ENCODE data around the gene TRIM45.

Gene TRIM45

DNA sequence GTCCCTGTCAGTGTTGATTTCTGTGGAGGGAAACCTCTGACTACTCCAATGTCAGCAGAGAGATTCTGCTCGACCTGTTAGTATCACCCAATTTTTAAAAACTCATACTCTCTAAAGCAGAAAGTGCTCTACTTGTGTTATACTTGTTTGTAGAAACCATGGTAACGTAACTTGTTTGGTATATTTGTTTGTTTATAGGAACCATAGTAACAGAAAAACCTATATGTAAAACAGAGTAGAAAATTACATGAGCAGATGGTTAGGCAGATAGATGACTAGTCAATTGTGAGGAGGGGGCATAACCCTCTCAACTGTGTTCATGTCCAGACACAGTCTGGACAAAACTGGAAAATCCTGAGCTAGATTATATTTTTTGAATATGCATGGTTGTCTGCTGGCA, 6.7 kb downstream of the TRIM45 start:
- TF ChIP-seq, protein P1, sequence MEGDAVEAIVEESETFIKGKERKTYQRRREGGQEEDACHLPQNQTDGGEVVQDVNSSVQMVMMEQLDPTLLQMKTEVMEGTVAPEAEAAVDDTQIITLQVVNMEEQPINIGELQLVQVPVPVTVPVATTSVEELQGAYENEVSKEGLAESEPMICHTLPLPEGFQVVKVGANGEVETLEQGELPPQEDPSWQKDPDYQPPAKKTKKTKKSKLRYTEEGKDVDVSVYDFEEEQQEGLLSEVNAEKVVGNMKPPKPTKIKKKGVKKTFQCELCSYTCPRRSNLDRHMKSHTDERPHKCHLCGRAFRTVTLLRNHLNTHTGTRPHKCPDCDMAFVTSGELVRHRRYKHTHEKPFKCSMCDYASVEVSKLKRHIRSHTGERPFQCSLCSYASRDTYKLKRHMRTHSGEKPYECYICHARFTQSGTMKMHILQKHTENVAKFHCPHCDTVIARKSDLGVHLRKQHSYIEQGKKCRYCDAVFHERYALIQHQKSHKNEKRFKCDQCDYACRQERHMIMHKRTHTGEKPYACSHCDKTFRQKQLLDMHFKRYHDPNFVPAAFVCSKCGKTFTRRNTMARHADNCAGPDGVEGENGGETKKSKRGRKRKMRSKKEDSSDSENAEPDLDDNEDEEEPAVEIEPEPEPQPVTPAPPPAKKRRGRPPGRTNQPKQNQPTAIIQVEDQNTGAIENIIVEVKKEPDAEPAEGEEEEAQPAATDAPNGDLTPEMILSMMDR (conservative IDR thresholded peaks at IDR 0.05; ENCODE audit: control insufficient read depth, insufficient read depth, low read depth, low read length), result no peak
- no peak overlapping the region for H3K4me3 ChIP-seq (ENCODE audit: control insufficient read depth, low read depth, low read length)
- no peak for DNase-seq (ENCODE audit: low read depth)

DNA sequence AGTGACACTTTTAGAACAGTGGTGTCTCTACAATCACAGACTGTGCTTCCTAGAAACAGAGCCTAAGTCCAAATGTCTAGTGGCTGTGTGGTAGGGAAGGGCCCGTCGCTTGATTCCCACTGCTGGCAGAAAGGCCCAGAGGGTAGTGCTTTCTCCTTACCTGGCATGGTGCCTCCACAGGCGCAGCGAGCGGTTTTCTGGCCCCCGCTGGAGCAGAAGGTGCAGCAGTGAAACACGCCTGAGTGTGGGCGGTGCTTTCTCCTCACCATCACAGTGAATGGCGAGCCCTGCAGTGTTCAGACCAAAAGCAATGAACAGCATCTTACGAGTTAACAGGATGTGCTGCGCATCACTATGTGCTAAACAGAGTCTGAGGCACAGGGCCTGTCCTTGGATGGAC, 8.3 kb downstream of the TRIM45 start:
- TF ChIP-seq, protein P1 (conservative IDR thresholded peaks at IDR 0.05; ENCODE audit: control insufficient read depth, insufficient read depth, low read depth, low read length), result no peak
- H3K4me3 ChIP-seq (ENCODE audit: control insufficient read depth, low read depth, low read length), result no peak overlapping the region
- DNase-seq (ENCODE audit: low read depth), result no peak

DNA sequence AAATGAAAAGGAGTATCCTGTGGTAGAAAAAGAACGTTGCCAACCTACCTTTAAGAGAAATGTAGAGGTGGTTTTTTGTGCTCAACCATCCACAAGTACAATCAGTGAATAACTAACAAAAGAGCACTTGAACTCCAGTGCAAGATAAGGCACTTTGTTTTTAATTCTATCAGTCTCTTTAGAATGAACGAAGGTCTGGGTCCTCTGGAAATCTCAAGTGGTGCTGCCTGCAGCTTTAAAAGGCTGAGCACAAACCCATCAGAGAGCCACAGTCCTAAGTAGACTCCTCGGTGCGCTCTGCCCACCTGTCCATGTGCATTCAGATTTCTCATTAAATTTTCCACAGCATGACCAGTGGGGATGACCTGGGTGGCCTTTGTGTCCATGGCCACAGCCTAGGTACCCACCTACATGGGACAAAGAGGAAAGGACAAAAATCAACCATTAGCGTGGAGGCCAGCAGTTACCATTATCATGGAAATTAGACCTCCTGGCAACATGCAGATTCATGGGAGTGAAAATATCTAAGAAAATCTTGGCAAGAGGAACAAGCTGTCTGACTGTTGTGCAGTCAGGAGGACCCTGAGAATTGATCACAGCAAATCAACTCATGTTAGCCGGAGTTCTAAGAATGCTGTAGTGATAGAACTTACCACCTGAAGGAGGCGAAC, 9.4 kb downstream of the TRIM45 start:
- H3K4me3 ChIP-seq (ENCODE audit: control insufficient read depth, low read depth, low read length), result no peak overlapping the region
- no peak for DNase-seq (ENCODE audit: low read depth)
- TF ChIP-seq, protein P1 (conservative IDR thresholded peaks at IDR 0.05; ENCODE audit: control insufficient read depth, insufficient read depth, low read depth, low read length), result no peak

DNA sequence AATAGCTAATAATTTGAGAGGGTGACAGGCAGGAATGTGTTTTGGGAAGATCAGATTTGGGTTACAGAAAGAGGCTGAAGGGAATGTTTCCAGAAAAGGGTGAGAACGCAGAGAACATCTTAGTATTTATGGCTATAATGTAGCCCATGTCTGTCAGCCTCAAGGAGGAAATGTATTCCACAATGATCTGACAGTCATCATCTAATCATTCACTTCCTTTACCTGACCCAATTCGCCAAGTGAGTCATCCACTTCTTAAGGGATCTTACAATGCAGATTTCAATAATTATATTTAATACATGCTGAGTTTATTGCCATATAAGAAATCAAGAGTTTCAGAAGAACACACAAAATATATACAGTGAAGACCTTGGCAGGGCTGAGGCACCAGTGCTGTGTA, 10.8 kb downstream of the TRIM45 start:
- no peak overlapping the region for H3K4me3 ChIP-seq (ENCODE audit: control insufficient read depth, low read depth, low read length)
- DNase-seq (ENCODE audit: low read depth), result peak; percentile 44
- TF ChIP-seq, protein P1 (conservative IDR thresholded peaks at IDR 0.05; ENCODE audit: control insufficient read depth, insufficient read depth, low read depth, low read length), result no peak

DNA sequence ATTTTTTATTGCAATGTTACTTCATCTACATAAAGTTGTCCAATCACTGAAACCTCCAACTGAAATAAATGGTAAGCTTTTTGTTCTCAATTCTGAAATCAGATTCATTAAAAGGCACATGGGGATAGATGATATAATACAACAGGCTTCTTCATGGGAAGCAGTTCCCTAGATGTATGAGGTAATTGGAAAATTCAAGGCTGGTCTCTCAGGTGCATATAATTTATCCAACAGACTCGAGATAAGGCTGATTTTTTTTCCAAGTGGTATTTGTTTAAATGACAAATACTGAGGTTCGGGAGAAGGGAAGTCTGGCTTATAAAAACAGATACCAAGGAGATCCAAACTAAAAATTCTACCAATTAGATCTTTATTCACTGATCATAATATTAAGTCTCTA, 14.2 kb downstream of the TRIM45 start:
- H3K4me3 ChIP-seq (ENCODE audit: control insufficient read depth, low read depth, low read length), result no peak overlapping the region
- DNase-seq (ENCODE audit: low read depth), result no peak
- TF ChIP-seq, protein P1 (conservative IDR thresholded peaks at IDR 0.05; ENCODE audit: control insufficient read depth, insufficient read depth, low read depth, low read length), result no peak

DNA sequence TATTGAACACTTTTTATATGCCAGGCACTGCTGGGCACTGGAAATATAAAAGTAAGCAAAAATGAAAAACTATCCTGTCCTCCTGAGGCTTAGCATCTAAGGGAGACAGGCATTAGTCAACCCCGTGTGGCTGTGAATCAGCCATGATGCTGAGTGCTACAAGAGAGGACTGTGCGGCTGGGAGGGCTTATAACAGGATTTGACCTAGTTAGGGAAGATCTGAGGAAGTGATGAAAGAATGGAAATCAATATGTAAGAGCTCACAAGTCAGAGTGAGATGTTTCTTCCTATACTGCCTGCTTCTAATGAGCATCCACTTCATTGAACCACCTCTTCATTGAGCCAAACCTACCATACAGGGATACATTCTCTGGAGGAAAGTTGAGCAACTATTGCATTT, 15.1 kb downstream of the TRIM45 start:
- H3K4me3 ChIP-seq (ENCODE audit: control insufficient read depth, low read depth, low read length), result no peak overlapping the region
- TF ChIP-seq, protein P1 (conservative IDR thresholded peaks at IDR 0.05; ENCODE audit: control insufficient read depth, insufficient read depth, low read depth, low read length), result no peak
- DNase-seq (ENCODE audit: low read depth), result peak; percentile 39

DNA sequence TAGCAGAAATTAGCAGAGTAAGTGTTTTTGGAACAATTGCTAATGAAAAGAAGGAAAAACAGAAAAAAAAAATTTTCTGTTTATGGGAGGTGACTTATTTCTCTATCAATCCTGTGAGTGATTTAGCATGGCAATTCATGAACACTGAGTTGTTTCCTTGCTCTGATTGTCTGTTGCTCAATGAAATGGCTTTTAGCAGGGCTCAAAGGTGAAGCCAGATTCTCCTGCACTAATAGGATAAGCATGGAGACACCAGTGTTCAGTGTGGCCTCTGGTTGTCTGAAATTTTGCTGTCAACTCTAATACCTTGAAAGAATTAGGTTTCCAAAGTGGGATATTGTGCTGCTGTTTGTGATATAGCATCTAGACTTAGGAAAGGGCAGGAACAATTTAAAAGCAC, 15.8 kb downstream of the TRIM45 start:
- no peak overlapping the region for H3K4me3 ChIP-seq (ENCODE audit: control insufficient read depth, low read depth, low read length)
- no peak for DNase-seq (ENCODE audit: low read depth)
- TF ChIP-seq, protein P1 (conservative IDR thresholded peaks at IDR 0.05; ENCODE audit: control insufficient read depth, insufficient read depth, low read depth, low read length), result no peak
